ENCODE measurements around the gene HOXB8.
A peak's percentile ranks its signal among the peaks of the same experiment; 100 is the strongest.

Gene HOXB8

GRCh38 chr17:48562934-48563333 lies 52.2 kb downstream of the HOXB8 start:
- Mint-ChIP-seq H3K9me3 (no peaks in the 10 kb centered on the region), H3K4me1 (peaks cover 61% of the 10 kb centered on the region), H3K4me3 (peak overlapping the region; percentile 87), H3K27ac (peak overlapping the region; percentile 100), H3K27me3 (ENCODE audit: low read depth, poor library complexity) (peaks cover 4% of the 10 kb centered on the region), H3K36me3 (ENCODE audit: low read depth) (peaks cover 43% of the 10 kb centered on the region)
- TF ChIP-seq CTCF (IDR thresholded peaks at IDR 0.05): no peak
- no peak for DNase-seq
